Activated T-helper 1 cell treated with anti-CD3 and anti-CD28 coated beads, Interleukin-12 subunit alpha, Interleukin-12 subunit beta, Interleukin-2, Interleukin-4 antibody, amounts not matched to agents 30 ng/mL and 10 ng/mL and 1 ng/mL, durations not matched to agents 14 hours and 24 hours and 36 hours (primary cell): ENCODE data around the gene RUVBL1. TPM values are rescaled to one million over a fixed set of nuclear protein-coding genes. Genes with fewer than 3 reads are reported as not detected.
A peak's percentile ranks its signal among the peaks of the same experiment; 100 is the strongest.

Experiments used
- DNase-seq: peaks from one replicate; pipeline ENCODE4 v3.0.0; 2021; ENCODE audit warnings: low spot score
- H3K27ac Mint-ChIP-seq: one replicate; pipeline ENCODE4 v1.8.0; 2021; ENCODE audit warnings: mild to moderate bottlenecking, mixed read lengths
- H3K27me3 Mint-ChIP-seq: one replicate; pipeline ENCODE4 v1.8.0; 2022; ENCODE audit warnings: mild to moderate bottlenecking, moderate library complexity, mixed read lengths; ENCODE audit not compliant: insufficient read depth
- H3K36me3 Mint-ChIP-seq: one replicate; pipeline ENCODE4 v1.8.0; 2021; ENCODE audit warnings: low read depth, mixed read lengths
- H3K4me1 Mint-ChIP-seq: one replicate; pipeline ENCODE4 v1.8.0; 2021; ENCODE audit warnings: low read depth, mixed read lengths
- H3K4me3 Mint-ChIP-seq: one replicate; pipeline ENCODE4 v1.8.0; 2021; ENCODE audit warnings: mild to moderate bottlenecking, moderate library complexity, mixed read lengths
- H3K9me3 Mint-ChIP-seq: one replicate; pipeline ENCODE4 v1.8.0; 2021; ENCODE audit warnings: mixed read lengths
- intact Hi-C: fragments of 100-400 bp; cut with micrococcal nuclease; formaldehyde crosslinking; loops from one replicate; pipeline ENCODE4 v1.15.1; 2024
- total RNA-seq: library from RNA; stranded (reverse); gene quantifications from 2 replicates; pipeline ENCODE4 v1.2.3, GENCODE V29; 2022

RUVBL1 gene
- total RNA-seq, 1 donor from 2014 or later, result 135 TPM

DNA sequence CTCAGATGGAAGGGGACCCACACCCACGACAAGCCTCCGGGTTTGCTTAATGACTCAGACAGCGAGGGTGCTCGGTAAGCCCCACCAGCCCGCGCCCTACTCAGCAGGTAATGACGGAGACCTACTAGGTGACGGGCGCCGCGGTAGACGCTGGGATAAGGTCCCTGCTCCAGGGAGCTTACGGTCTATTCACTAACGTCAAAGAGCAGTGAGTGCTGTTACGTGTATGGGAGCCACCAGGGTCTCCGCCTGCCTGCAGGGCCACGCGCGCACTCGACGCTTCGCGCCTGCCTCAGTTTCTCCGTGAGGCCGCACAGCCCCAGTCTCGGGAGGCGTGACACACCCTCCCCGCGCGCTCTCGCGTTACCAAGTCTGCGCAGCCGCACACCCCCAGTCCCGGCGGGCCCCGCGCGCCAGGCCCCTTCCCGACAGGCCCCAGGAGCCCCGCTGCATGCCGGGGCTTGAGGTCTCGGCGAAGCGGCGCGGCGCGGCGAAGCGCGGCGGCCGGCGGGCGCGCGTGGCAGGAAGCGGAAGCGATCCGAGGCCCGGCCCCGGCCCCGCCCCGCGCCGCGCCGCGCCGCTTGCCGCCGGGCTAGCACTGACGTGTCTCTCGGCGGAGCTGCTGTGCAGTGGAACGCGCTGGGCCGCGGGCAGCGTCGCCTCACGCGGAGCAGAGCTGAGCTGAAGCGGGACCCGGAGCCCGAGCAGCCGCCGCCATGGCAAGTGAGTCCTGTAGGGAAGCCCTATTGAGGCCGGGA is 71.6 kb downstream of the RUVBL1 start, which contains the start of gene SEC61A1:
Gene SEC61A1 (plus strand): TSS at position 601 of the 758 bp plus-strand sequence. CDS start 116 bp downstream, at position 717.
- H3K27me3 Mint-ChIP-seq, result peaks cover 6% of the 10 kb centered on the region

DNA sequence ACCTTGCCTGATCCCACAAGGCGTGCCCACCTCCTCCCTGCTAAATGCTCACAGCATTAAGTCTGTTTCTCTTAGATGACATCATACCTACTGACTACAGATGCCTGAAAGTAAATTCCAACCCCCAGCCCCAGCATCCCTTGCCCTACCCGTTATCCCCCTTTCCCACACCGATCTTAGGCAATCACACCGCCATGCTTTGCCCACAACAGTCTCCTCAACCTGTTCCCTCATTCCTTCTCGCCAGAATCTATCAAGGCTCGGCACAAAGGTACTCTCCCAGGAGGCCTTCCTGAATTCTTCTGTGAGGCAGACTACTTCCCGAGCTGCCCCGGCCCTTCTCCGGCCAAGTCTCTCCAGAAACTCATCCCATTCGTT is 72.2 kb downstream of the RUVBL1 start:
- intact Hi-C loops, result loop anchor here (5.0 to 10.0 kb wide), 3 partner anchors 474 to 1841 kb away; partner anchors contain the start of genes TMCC1 and ZXDC
- peaks cover 43% of the 10 kb centered on the region for H3K4me1 Mint-ChIP-seq
- H3K9me3 Mint-ChIP-seq, result no peaks in the 10 kb centered on the region

More for the DNA sequence above, 71.6 kb downstream of the RUVBL1 start, which contains the start of gene SEC61A1:
- no peaks in the 10 kb centered on the region for H3K9me3 Mint-ChIP-seq
- H3K4me3 Mint-ChIP-seq, result peak within 1 kb of the TSS; percentile 99
- peak; percentile 96 for DNase-seq
- H3K36me3 Mint-ChIP-seq, result peaks cover 31% of the 10 kb centered on the region
- intact Hi-C loops, result loop anchor here (1.0 to 10.0 kb wide), 10 partner anchors 23 to 1840 kb away; partner anchors contain the start of genes ABTB1, CHCHD6, EEFSEC and RUVBL1
- peak within 1 kb of the TSS; percentile 96 for H3K27ac Mint-ChIP-seq
- peaks cover 43% of the 10 kb centered on the region for H3K4me1 Mint-ChIP-seq

DNA sequence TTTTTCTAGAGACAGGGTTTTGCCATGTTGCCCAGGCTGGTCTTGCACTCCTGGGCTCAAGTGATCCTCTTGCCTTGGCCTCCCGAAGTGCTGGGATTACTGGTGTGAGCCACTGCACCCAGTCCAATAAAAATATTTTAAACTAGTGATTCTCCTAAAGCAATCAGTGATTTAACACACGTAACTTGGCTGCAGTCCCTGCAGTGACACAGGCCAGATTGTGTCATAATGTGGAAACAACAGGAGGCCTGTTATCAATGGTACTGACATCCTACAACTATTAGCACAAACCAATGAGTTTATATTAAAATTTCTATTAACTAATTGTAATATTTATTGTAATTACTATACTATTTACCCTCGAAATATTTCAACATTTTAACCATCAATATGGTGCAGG is 73.0 kb downstream of the RUVBL1 start:
- Mint-ChIP-seq H3K4me1 (peaks cover 36% of the 10 kb centered on the region), H3K27ac (no peak overlapping the region), H3K4me3 (no peak overlapping the region), H3K27me3 (peaks cover 11% of the 10 kb centered on the region), H3K36me3 (peaks cover 27% of the 10 kb centered on the region), H3K9me3 (no peaks in the 10 kb centered on the region)
- intact Hi-C loops, result loop anchor here (5.0 to 10.0 kb wide), 3 partner anchors 473 to 1842 kb away; partner anchors contain the start of genes TMCC1 and ZXDC
- no peak for DNase-seq

More for the DNA sequence above, 72.2 kb downstream of the RUVBL1 start:
- H3K36me3 Mint-ChIP-seq, result peaks cover 29% of the 10 kb centered on the region
- H3K27ac Mint-ChIP-seq, result peak overlapping the region; percentile 88
- DNase-seq, result no peak
- peaks cover 7% of the 10 kb centered on the region for H3K27me3 Mint-ChIP-seq
- H3K4me3 Mint-ChIP-seq, result peak overlapping the region; percentile 95

- Mint-ChIP-seq H3K27ac (no peak overlapping the region), H3K4me1 (no peaks in the 10 kb centered on the region), H3K4me3 (no peak overlapping the region), H3K27me3 (peaks cover 29% of the 10 kb centered on the region), H3K9me3 (no peaks in the 10 kb centered on the region), H3K36me3 (no peaks in the 10 kb centered on the region)
- DNase-seq, result no peak
- intact Hi-C loops, result no loop called here
Observed at GRCh38 chr3:128041344-128041743, 82.3 kb downstream of the RUVBL1 start.

DNA sequence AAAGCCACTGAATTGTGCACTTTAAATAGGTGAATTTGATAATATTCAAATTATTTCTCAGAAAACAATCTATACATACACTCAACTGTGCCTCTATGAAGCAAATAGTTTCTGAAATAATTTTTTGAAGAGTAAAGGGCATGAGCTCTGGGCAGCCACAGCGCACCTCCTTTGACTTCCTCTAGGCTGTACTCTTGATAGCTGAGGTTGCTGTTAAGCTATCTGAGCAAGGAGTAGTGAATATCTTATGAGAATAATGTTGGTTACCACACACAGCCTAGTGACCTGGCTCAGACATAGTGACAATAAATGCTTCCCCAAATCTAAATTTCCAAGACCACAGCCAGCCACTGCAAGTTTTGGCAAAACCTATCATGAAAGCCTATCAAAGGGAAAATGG is 83.0 kb downstream of the RUVBL1 start:
- intact Hi-C loops, result no loop called here
- Mint-ChIP-seq H3K27me3 (peaks cover 28% of the 10 kb centered on the region), H3K27ac (no peak overlapping the region), H3K9me3 (no peaks in the 10 kb centered on the region), H3K4me1 (no peaks in the 10 kb centered on the region), H3K4me3 (no peak overlapping the region), H3K36me3 (no peaks in the 10 kb centered on the region)
- DNase-seq, result no peak

DNA sequence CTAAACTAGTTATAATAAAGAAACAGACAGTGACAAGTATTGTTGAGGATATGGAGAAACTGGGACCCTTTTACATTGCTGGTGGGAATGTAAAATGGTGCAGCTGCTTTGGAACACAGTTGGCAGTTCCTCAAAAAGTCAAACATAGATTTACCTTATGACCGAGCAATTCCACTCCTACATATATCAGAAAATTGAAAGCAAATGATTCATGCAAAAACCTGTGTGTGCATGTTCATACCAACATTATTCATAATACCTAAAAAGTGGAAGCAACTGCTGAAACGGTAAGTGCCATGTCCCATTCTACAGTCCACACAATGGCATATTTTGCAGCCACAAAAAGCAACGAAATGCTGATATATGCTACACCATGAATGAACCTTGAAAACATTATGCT is 83.6 kb downstream of the RUVBL1 start:
- no peaks in the 10 kb centered on the region for H3K36me3 Mint-ChIP-seq
- no peak for DNase-seq
- no peaks in the 10 kb centered on the region for H3K9me3 Mint-ChIP-seq
- H3K27me3 Mint-ChIP-seq, result peaks cover 28% of the 10 kb centered on the region
- intact Hi-C loops, result no loop called here
- no peak overlapping the region for H3K27ac Mint-ChIP-seq
- H3K4me1 Mint-ChIP-seq, result no peaks in the 10 kb centered on the region
- no peak overlapping the region for H3K4me3 Mint-ChIP-seq

DNA sequence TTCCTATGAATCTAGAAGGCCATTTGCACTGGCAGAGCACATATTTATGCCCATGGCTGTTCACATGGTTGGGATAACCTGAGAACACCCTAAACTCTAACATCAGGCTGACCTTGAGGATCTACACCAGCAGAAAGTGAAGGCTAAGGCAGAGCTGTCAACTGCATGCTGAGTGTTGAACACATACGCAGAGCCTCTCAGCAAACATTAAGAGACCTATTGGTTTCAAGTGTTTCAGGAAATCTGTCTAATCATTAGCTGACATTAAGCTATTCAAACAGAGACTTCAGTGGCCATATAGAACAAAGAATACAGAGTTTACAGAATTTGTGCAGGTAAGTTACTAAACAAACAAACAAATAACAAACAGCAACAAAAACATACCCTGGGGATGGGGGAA is 87.5 kb downstream of the RUVBL1 start:
- no peaks in the 10 kb centered on the region for H3K36me3 Mint-ChIP-seq
- peaks cover 25% of the 10 kb centered on the region for H3K27me3 Mint-ChIP-seq
- no peaks in the 10 kb centered on the region for H3K4me1 Mint-ChIP-seq
- H3K4me3 Mint-ChIP-seq, result no peak overlapping the region
- intact Hi-C loops, result no loop called here
- H3K27ac Mint-ChIP-seq, result no peak overlapping the region
- DNase-seq, result no peak
- no peaks in the 10 kb centered on the region for H3K9me3 Mint-ChIP-seq

DNA sequence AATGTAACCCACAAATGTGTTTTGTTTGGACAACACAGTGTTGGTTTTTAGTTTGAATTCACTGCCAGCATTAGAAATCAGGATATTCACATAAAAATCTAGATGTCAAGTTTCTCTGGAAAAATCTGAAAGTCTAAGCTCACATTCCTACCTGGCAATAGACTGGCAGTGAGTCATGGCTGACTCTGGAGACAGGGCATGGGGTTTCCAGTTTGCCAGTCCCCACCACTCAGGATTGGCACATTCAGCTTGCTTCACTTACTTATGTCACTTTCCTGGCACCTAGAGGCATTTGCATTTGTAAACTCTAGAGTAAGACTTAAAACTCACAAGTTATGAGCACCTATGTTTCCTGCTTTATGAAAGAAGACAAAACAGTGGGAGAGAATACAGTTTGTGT is 90.5 kb downstream of the RUVBL1 start:
- H3K4me3 Mint-ChIP-seq, result no peak overlapping the region

More for the DNA sequence above, 90.5 kb downstream of the RUVBL1 start:
- Mint-ChIP-seq H3K4me1 (no peaks in the 10 kb centered on the region), H3K9me3 (no peaks in the 10 kb centered on the region), H3K27me3 (peaks cover 12% of the 10 kb centered on the region), H3K27ac (no peak overlapping the region), H3K36me3 (no peaks in the 10 kb centered on the region)
- intact Hi-C loops, result no loop called here
- DNase-seq, result no peak

Other genes starting within 250 kb of the RUVBL1 start
- not detected in 2 replicates for gene KBTBD12, start 208.6 kb downstream of the RUVBL1 start, total RNA-seq
- gene SEC61A1, start 71.4 kb downstream of the RUVBL1 start, total RNA-seq, result 205 and 214 TPM in 2 replicates
- 18.7 and 19.5 TPM in 2 replicates for gene EEFSEC, start 29.7 kb upstream of the RUVBL1 start, total RNA-seq